MM.1S (cell line): Measurements from ENCODE around the gene SEPTIN10.
"Not testable (repeated sequence)": the region's sequence is repeated elsewhere in the genome, so short reads cannot be mapped to it uniquely, and the experiment has no call there.

Experiments
- DNase-seq: peaks from one replicate; pipeline ENCODE4 v3.0.0-alpha.2; 2015
- H2AFZ ChIP-seq: fragments of 300-600 bp; sonication (generic); 2 replicates; pipeline ENCODE4 v1.6.0; 2016; ENCODE audit warnings: antibody characterized with exemption, low read length
- H3F3A ChIP-seq: fragments of 300-600 bp; sonication (generic); 2 replicates; pipeline ENCODE4 v1.6.1; 2016; ENCODE audit warnings: mild to moderate bottlenecking, antibody characterized with exemption, low read length, moderate library complexity, mixed read lengths; ENCODE audit not compliant: insufficient read depth
- H3K27ac ChIP-seq: fragments of 300-600 bp; sonication (generic); 2 replicates; pipeline ENCODE4 v1.5.1; 2016; ENCODE audit warnings: mild to moderate bottlenecking, low read length
- H3K27me3 ChIP-seq: fragments of 300-600 bp; sonication (generic); replicated peaks from 2 replicates; pipeline ENCODE4 v1.6.0; 2016; ENCODE audit warnings: low read length; ENCODE audit not compliant: insufficient read depth
- H3K36me3 ChIP-seq: fragments of 300-600 bp; sonication (generic); replicated peaks from 2 replicates; pipeline ENCODE4 v1.6.1; 2016; ENCODE audit warnings: mild to moderate bottlenecking, low read length, mixed read lengths; ENCODE audit not compliant: insufficient read depth
- H3K4me1 ChIP-seq: fragments of 300-600 bp; sonication (generic); 2 replicates; pipeline ENCODE4 v1.6.1; 2016; ENCODE audit warnings: low read length, mixed read lengths
- H3K4me2 ChIP-seq: fragments of 300-600 bp; sonication (generic); 2 replicates; pipeline ENCODE4 v1.6.0; 2016; ENCODE audit warnings: low read depth, low read length
- H3K4me3 ChIP-seq: fragments of 300-600 bp; sonication (generic); 2 replicates; pipeline ENCODE4 v1.5.1; 2016; ENCODE audit warnings: low read length, mixed read lengths
- H3K79me2 ChIP-seq: fragments of 300-600 bp; sonication (generic); 2 replicates; pipeline ENCODE4 v1.6.1; 2016; ENCODE audit warnings: mixed run types, low read length, mixed read lengths
- H3K9ac ChIP-seq: fragments of 300-600 bp; sonication (generic); 2 replicates; pipeline ENCODE4 v1.6.1; 2016; ENCODE audit warnings: low read length, mixed read lengths
- H3K9me2 ChIP-seq: fragments of 300-600 bp; sonication (generic); replicated peaks from 2 replicates; pipeline ENCODE4 v1.6.1; 2016; ENCODE audit warnings: mild to moderate bottlenecking, low read length, mixed read lengths; ENCODE audit not compliant: insufficient read depth
- H3K9me3 ChIP-seq: fragments of 300-600 bp; sonication (generic); replicated peaks from 2 replicates; pipeline ENCODE4 v1.6.1; 2016; ENCODE audit warnings: mild to moderate bottlenecking, low read length, mixed read lengths; ENCODE audit not compliant: insufficient read depth
- H4K20me1 ChIP-seq: fragments of 300-600 bp; sonication (generic); 2 replicates; pipeline ENCODE4 v1.6.1; 2016; ENCODE audit warnings: mild to moderate bottlenecking, low read length, moderate library complexity, mixed read lengths; ENCODE audit not compliant: insufficient read depth
- CTCF ChIP-seq: fragments of 300-600 bp; sonication (generic); IDR thresholded peaks from 2 replicates; pipeline ENCODE4 v1.5.1; 2016; ENCODE audit warnings: antibody characterized with exemption, low read length, mixed read lengths
- EZH2 ChIP-seq: fragments of 300-600 bp; sonication (generic); optimal IDR thresholded peaks from 2 replicates; pipeline ENCODE3; 2017; ENCODE audit warnings: low read depth, mild to moderate bottlenecking, antibody characterized with exemption, low read length, mixed read lengths
- EZH2phosphoT487 ChIP-seq: fragments of 300-600 bp; sonication (generic); IDR thresholded peaks from 2 replicates; pipeline ENCODE4 v1.6.1; 2018; ENCODE audit warnings: antibody characterized with exemption, low read length

Gene SEPTIN10

GRCh38 chr2:109631741-109632140 lies 18.0 kb upstream of the SEPTIN10 start:
- no peaks in the 10 kb centered on the region for H3K9me3 ChIP-seq
- no peak overlapping the region for H3K27ac ChIP-seq
- H2AFZ ChIP-seq = no peak overlapping the region
- no peaks in the 10 kb centered on the region for H3K9me2 ChIP-seq
- no peak for DNase-seq
- H3K27me3 ChIP-seq = no peaks in the 10 kb centered on the region
- H3F3A ChIP-seq = peaks cover 9% of the 10 kb centered on the region
- no peaks in the 10 kb centered on the region for H3K36me3 ChIP-seq
- peaks cover 17% of the 10 kb centered on the region for H3K4me1 ChIP-seq
- H4K20me1 ChIP-seq = no peaks in the 10 kb centered on the region
- no peak for TF ChIP-seq EZH2
- no peak for TF ChIP-seq EZH2phosphoT487
- no peaks in the 10 kb centered on the region for H3K79me2 ChIP-seq
- H3K9ac ChIP-seq = no peak overlapping the region
- H3K4me3 ChIP-seq = no peak overlapping the region
- H3K4me2 ChIP-seq = no peak overlapping the region

GRCh38 chr2:109630441-109631430 lies 17.0 kb upstream of the SEPTIN10 start:
- no peak overlapping the region for H3K9ac ChIP-seq
- H3K27me3 ChIP-seq = no peaks in the 10 kb centered on the region
- H3K9me2 ChIP-seq = no peaks in the 10 kb centered on the region
- no peaks in the 10 kb centered on the region for H3K9me3 ChIP-seq
- no peak for DNase-seq
- no peaks in the 10 kb centered on the region for H3K79me2 ChIP-seq
- no peak overlapping the region for H2AFZ ChIP-seq
- H3K4me3 ChIP-seq = no peak overlapping the region
- H4K20me1 ChIP-seq = no peaks in the 10 kb centered on the region
- H3K36me3 ChIP-seq = no peaks in the 10 kb centered on the region
- no peak for TF ChIP-seq EZH2
- TF ChIP-seq CTCF = no peak
- no peak for TF ChIP-seq EZH2phosphoT487
- no peak overlapping the region for H3K4me2 ChIP-seq
- H3K4me1 ChIP-seq = peaks cover 7% of the 10 kb centered on the region; the same call in 1 of the 2 replicates
- H3K27ac ChIP-seq = no peak overlapping the region
- H3F3A ChIP-seq = no peaks in the 10 kb centered on the region

- Histone ChIP-seq H3K9ac (no peak overlapping the region), H3K4me3 (no peak overlapping the region), H3K4me2 (no peak overlapping the region), H3K27ac (no peak overlapping the region), H3K4me1 (peaks cover 4% of the 10 kb centered on the region; the same call in 1 of the 2 replicates), H3K79me2 (no peaks in the 10 kb centered on the region), H2AFZ (no peak overlapping the region), H3K9me2 (no peaks in the 10 kb centered on the region), H3K36me3 (no peaks in the 10 kb centered on the region), H3K9me3 (no peaks in the 10 kb centered on the region), H3K27me3 (no peaks in the 10 kb centered on the region), H3F3A (no peaks in the 10 kb centered on the region), H4K20me1 (no peaks in the 10 kb centered on the region)
- TF ChIP-seq EZH2phosphoT487 (no peak), CTCF (no peak)
- no peak for DNase-seq
Measured at GRCh38 chr2:109629867-109630266, 16.1 kb upstream of the SEPTIN10 start.

- H3K4me2 ChIP-seq, H3K79me2 ChIP-seq, H3F3A ChIP-seq, H3K27me3 ChIP-seq, H3K9ac ChIP-seq, DNase-seq, H3K4me3 ChIP-seq, H3K9me2 ChIP-seq, H3K9me3 ChIP-seq, H2AFZ ChIP-seq, H4K20me1 ChIP-seq, H3K36me3 ChIP-seq, H3K27ac ChIP-seq: not testable (repeated sequence)
- H3K4me1 ChIP-seq = peaks cover 12% of the 10 kb centered on the region
Measured at GRCh38 chr2:109628321-109628720, 14.6 kb upstream of the SEPTIN10 start.
